ENCODE results near the gene ADGRG3. TPM values are rescaled to one million over a fixed set of nuclear protein-coding genes. Genes with fewer than 3 reads are reported as not detected.

Gene ADGRG3
- total RNA-seq, 2 experiments from 2014 or later = not detected

GRCh38 chr16:57657228-57657627 lies 10.9 kb upstream of the ADGRG3 start:
- CTCF ChIA-PET = interaction anchor here (0.6 kb wide), 1 partner anchor 9 kb away, joined by 3 read pairs; no protein-coding TSS in a partner anchor

DNA sequence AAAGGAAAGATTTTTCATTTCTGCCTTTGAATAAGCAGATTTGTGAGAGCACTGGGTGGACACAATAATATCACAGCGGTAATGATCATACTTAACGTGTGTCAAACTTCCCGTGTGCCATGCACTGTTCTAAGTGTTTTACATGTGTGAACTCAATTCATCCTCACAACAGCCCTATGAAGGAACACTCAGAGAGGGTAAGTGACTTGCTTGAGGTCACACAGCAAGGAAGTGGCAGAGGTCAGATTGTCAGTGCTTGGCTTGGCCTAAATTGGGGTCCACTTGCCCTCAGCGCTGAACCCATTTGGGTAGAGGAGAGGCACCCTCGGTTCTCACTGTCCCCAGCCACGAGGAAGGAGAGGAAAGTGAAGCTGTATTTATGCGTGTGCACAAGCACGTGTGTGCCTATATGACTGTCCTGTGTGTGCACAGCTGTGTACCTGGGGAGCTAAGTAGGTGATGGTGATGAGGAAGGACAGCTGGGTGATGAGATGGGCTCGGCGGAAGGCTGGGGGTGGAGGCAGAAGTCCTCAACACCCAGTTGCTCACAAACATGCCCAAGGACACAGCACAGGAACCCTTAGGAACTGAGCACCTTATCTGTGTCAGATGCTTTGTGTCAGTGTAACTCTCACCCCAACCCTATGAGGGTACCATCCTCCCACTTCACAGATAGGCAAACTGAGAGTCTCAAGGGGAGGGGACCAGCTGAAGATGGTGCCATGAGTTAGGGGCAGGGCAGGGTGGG lies 9.8 kb upstream of the ADGRG3 start:
- POLR2A ChIA-PET = no interaction called here

More at GRCh38 chr16:57657228-57657627, 10.9 kb upstream of the ADGRG3 start:
- POLR2A ChIA-PET = no interaction called here

DNA sequence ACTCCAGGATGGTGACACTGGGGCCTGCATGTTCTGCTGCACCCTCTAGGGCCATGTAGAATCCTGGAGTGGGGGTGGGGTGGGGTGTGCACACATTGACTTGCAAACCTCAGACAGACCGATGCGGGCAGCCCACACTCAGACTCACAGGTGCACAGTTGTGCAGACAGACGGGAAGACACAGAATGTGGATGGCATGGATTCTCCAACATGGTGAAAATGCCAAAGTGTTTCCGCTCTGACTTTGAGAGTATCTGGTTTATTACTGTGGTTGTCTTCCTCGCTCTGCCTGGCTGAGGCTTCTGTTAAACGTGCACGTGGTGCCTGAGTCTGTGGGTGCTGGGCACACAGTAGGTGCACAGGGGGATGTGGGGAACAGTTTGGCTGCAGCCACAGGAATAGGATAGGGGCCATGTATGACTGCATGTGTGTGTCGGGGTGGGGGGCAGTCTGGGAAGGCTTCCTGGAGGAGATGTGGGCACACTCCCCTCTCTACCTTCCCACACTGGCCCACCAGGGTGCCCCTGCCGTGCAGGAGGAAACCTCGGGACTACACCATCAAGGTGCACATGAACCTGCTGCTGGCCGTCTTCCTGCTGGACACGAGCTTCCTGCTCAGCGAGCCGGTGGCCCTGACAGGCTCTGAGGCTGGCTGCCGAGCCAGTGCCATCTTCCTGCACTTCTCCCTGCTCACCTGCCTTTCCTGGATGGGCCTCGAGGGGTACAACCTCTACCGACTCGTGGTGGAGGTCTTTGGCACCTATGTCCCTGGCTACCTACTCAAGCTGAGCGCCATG lies 9.0 kb upstream of the ADGRG3 start:
- CTCF ChIA-PET = no interaction called here
- POLR2A ChIA-PET = no interaction called here

More for the DNA sequence above, 9.8 kb upstream of the ADGRG3 start:
- CTCF ChIA-PET = no interaction called here

GRCh38 chr16:57660715-57661463 lies 7.2 kb upstream of the ADGRG3 start:
- ChIA-PET POLR2A (no interaction called here), CTCF (no interaction called here)

DNA sequence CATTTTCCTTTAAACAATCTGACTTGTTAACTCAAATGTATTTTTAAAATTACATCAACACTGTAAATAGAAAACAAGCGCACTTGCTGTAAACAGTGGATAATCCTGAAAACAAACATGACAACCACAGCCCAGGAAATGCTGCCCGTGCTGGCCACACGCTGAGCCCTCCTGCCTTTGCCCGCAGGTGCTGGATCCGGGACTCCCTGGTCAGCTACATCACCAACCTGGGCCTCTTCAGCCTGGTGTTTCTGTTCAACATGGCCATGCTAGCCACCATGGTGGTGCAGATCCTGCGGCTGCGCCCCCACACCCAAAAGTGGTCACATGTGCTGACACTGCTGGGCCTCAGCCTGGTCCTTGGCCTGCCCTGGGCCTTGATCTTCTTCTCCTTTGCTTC lies 6.6 kb upstream of the ADGRG3 start:
- POLR2A ChIA-PET = no interaction called here
- CTCF ChIA-PET = no interaction called here

DNA sequence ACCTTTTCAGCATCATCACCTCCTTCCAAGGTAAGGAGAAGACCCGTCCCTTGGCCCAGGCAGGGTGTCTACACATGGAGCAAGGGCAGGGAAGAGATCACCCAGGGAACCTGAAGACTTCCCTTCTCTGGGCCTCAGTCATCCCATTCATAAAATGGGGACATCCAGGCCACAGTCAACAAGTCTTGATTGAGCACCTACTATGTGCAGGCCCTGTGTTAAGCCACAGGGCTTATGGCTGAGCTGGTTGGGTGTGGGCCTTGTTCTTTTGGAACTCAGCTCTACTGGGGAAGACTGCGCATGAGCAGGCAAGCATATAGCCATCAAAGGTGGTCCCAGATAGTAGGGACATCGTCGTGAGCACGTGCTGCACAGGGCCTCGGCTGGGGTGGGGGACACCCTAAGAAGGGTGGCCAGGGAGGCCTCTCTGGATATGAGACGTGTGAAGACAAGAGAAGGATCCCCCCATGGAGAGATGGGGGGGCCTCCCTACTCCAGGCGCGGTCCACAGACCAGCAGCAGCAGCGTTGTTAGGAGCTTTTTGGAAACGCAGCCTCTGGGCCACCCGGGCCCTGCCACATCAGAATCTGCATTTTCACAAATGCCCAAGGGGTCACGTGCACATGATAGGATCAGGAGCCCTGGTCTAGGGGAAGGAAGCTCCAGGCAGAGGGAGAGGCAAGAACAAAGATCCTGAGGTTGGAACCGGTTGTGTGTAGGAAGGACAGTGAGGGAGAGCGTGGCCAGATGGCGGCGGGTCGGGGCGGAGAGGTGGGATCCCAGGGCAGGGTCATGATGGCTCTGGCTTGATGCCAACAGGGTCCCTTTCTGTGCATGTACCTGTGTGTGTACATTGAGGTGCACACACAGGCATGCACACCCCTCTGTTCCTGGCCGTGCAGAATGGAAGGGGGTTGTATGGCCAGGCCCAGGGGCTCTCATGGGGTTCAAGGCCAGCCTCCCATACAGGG lies 5.9 kb upstream of the ADGRG3 start:
- ChIA-PET CTCF (no interaction called here), POLR2A (no interaction called here)

GRCh38 chr16:57663436-57663835 lies 4.7 kb upstream of the ADGRG3 start:
- ChIA-PET POLR2A (no interaction called here), CTCF (no interaction called here)

GRCh38 chr16:57663917-57664661 lies 4.0 kb upstream of the ADGRG3 start:
- ChIA-PET POLR2A (no interaction called here), CTCF (no interaction called here)

- POLR2A ChIA-PET = no interaction called here
- CTCF ChIA-PET = no interaction called here
Measured at GRCh38 chr16:57664662-57665025, 3.5 kb upstream of the ADGRG3 start.

- ChIA-PET CTCF (interaction anchor here (0.7 kb wide), 1 partner anchor 120 kb away, joined by 3 read pairs; no protein-coding TSS in a partner anchor), POLR2A (no interaction called here)
Measured at GRCh38 chr16:57665541-57665940, 2.6 kb upstream of the ADGRG3 start.

- ChIA-PET POLR2A (no interaction called here), CTCF (no interaction called here)
Measured at GRCh38 chr16:57666353-57667047, 1.6 kb upstream of the ADGRG3 start.

- ChIA-PET POLR2A (no interaction called here), CTCF (interaction anchor here (0.8 kb wide), 1 partner anchor 22 kb away, joined by 3 read pairs; no protein-coding TSS in a partner anchor)
Measured at GRCh38 chr16:57667048-57667525, 1.0 kb upstream of the ADGRG3 start.

GRCh38 chr16:57667526-57668262 lies 412 bp upstream of the ADGRG3 start:
- POLR2A ChIA-PET = no interaction called here
- CTCF ChIA-PET = interaction anchor here (0.8 kb wide), 1 partner anchor 22 kb away, joined by 3 read pairs; no protein-coding TSS in a partner anchor

DNA sequence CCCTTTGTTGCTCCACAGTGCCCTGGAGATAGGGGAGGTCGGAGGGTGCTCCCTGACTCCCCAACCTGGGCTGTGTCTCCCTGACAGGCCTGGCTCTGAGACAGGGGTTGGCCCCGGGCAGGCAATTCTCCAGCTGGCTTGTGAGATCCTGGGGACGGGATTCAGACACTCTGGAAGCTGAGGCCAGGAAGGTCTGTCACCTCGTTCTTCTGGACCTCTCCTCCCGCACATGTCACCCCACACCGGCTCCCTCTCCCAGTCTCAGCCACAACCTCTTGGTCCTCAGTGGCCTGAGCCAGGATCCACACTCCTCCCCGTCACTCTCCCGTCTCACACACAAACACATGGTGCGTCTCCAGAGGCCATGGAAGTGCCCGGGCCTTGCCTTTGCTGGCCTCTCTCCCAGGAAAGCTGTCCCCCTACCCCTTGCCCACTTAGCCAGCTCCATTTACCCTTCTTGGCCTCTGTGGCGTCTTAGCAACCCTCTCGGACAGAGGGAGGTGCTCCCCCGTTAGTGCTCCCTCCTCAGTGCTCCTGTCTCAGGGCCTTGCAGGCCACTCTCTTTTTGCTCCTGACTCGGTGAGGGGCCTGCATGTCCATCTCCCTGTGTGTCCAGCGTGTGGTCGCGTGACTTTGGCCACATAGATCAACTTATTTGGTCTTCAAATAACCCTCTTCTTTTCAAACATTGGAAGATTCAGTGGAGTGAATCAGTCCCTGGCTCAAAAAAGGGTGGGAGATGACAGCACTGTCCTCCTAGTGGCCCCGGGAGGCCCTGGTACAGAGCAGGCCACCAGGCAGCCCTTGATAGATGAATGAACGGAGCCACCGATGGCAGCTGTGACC lies 747 bp downstream of the ADGRG3 start:
- CTCF ChIA-PET = no interaction called here
- POLR2A ChIA-PET = no interaction called here

- ChIA-PET POLR2A (no interaction called here), CTCF (no interaction called here)
Measured at GRCh38 chr16:57669476-57670162, 1.5 kb downstream of the ADGRG3 start.

GRCh38 chr16:57670196-57670595 lies 2.1 kb downstream of the ADGRG3 start:
- POLR2A ChIA-PET = no interaction called here

More at GRCh38 chr16:57670196-57670595, 2.1 kb downstream of the ADGRG3 start:
- CTCF ChIA-PET = no interaction called here
